Neuron (in vitro differentiated cells): Measurements from ENCODE around the gene PRKD2.
A peak's percentile ranks its signal among the peaks of the same experiment; 100 is the strongest.

Experiments
- H2AFZ ChIP-seq: one replicate; pipeline ENCODE4 v1.6.1; 2013; ENCODE audit warnings: low read depth, mild to moderate bottlenecking, inconsistent platforms, low read length, moderate library complexity
- H3K27me3 ChIP-seq: one replicate; pipeline ENCODE4 v1.6.1; 2013; ENCODE audit warnings: low read length; ENCODE audit not compliant: insufficient read depth
- H3K36me3 ChIP-seq: one replicate; pipeline ENCODE4 v1.6.1; 2013; ENCODE audit warnings: low read length; ENCODE audit not compliant: insufficient read depth
- H3K4me1 ChIP-seq: one replicate; pipeline ENCODE4 v1.6.1; 2013; ENCODE audit warnings: low read length; ENCODE audit not compliant: insufficient read depth
- H3K4me3 ChIP-seq: 2 replicates; pipeline ENCODE4 v1.5.1; 2013; ENCODE audit warnings: mild to moderate bottlenecking, low read length, moderate library complexity
- H3K9me3 ChIP-seq: one replicate; pipeline ENCODE4 v1.6.1; 2013; ENCODE audit warnings: low read length

Gene PRKD2

DNA sequence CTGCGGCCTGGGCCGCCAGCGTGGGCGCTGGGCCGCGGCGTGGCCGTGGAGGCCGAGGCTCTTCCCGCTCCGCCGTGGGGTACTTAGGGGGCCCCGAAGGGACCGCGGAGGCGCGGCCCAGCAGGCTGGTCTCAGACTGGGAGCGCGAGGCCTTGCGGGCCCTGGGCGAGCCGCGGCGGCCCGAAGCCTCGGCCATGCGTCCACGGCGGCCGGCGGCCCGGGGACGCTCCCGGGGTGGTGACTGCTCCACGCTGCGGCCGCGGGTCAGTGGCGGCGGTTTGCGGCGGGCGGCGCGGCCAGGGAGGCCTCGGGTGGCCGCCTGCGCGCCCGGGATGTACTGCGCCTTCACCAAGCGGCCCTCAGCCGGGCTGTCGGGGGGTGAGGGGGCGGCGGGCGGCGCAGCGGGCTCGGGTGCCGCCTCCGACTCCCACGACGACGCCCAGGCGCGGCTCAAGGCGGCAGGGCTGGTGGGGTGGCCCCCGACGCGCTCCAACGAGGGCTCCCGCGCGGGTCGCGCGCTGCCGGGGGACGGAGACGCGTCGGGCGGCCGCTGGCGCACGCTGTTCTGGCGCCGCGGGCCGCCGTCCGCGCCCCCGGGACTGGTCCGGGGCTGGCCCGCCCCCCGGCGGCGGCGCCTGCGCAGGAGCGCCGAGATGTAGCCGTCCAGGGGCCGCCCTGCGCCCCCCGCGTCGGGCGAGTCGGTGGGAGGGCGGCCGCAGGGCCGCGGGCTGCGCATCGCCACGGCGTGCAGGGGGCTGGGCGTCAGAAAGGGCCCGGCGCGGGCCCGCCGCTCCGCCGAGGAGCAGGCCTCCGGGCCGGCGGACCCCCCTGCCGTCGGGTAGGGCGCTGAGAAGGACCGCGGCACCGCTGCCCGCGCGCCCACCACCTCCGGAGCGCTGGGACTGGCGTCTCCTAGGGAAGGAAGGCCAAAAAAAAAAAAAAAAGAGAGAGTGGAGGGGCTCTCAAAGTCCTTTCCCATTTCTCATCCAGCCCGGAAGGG, 67.7 kb downstream of the PRKD2 start:
- H3K27me3 ChIP-seq: no peaks in the 10 kb centered on the region
- H3K36me3 ChIP-seq: no peaks in the 10 kb centered on the region
- peaks cover 11% of the 10 kb centered on the region for H3K9me3 ChIP-seq
- no peak overlapping the region for H2AFZ ChIP-seq
- H3K4me3 ChIP-seq: no peak overlapping the region
- H3K4me1 ChIP-seq: peaks cover 6% of the 10 kb centered on the region

DNA sequence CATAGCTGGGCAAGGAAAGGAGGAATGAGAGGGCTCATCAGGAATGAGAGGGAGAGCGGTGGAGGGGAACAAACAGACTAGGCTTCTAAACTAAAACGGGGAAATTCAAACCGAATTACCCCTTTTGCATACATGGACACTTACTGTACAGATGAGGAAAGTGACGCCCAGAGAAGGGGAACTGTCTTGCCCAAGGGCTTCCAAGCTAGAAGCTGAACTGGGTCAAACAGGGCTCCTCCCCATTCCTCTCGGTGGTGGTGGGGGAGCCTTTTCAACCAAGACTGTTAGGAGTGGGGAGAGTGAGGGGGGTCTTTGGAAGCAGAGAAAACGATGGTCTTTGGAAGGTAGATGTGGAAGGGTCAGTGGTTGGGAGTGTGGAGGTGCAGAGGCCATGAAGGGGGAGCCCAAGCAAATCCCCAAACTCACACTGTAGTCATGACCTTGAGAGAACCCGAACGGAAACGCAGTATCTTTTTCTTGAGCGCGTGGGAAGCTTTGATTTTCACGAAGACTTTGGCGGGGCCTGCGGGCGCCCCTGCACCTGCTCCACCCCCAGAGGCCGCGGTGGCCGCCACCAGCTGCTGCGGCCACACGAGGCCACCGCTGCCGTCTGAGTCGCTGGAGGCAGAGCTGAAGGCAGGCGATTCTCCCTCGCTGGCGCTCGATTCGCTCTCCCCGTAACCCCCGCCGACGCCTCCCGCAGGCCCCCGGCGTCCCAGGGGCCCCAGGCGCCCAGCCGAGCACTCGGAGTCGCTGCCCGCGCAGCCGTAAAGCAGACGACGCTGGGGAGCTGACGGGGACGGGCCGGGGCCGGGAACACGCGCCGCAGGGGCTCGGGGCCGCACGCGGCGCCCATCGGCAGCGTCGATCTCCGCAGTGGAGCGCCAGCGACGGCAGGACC, 68.6 kb downstream of the PRKD2 start:
- no peaks in the 10 kb centered on the region for H3K27me3 ChIP-seq
- H2AFZ ChIP-seq: no peak overlapping the region
- no peaks in the 10 kb centered on the region for H3K4me1 ChIP-seq
- H3K9me3 ChIP-seq: peaks cover 11% of the 10 kb centered on the region
- no peak overlapping the region for H3K4me3 ChIP-seq
- no peaks in the 10 kb centered on the region for H3K36me3 ChIP-seq

DNA sequence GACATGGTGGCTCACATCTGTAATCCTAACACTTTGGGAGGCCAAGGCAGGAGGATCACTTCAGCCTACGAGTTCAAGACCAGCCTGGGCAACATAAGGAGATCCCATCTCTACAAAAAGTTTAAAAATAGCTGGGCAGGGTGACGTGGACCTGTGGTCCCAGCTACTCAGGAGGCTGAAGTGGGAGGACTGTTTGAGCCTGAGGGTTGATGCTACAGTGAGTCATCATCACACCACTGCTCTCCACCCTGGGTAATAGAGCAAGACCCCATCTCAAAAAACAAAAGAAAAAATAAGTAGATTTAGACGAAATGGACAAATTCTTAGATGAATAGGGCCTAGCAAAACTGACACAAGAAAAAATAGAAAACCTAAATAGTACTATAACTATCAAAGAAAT, 70.5 kb downstream of the PRKD2 start:
- H2AFZ ChIP-seq: no peak overlapping the region
- H3K9me3 ChIP-seq: peaks cover 11% of the 10 kb centered on the region
- H3K36me3 ChIP-seq: no peaks in the 10 kb centered on the region
- no peaks in the 10 kb centered on the region for H3K4me1 ChIP-seq
- no peak overlapping the region for H3K4me3 ChIP-seq
- H3K27me3 ChIP-seq: no peaks in the 10 kb centered on the region

GRCh38 chr19:46644720-46645119, 72.2 kb downstream of the PRKD2 start:
- H3K27me3 ChIP-seq: peaks cover 9% of the 10 kb centered on the region
- no peak overlapping the region for H2AFZ ChIP-seq
- no peak overlapping the region for H3K4me3 ChIP-seq
- H3K4me1 ChIP-seq: peaks cover 3% of the 10 kb centered on the region
- peaks cover 11% of the 10 kb centered on the region for H3K9me3 ChIP-seq
- no peaks in the 10 kb centered on the region for H3K36me3 ChIP-seq

DNA sequence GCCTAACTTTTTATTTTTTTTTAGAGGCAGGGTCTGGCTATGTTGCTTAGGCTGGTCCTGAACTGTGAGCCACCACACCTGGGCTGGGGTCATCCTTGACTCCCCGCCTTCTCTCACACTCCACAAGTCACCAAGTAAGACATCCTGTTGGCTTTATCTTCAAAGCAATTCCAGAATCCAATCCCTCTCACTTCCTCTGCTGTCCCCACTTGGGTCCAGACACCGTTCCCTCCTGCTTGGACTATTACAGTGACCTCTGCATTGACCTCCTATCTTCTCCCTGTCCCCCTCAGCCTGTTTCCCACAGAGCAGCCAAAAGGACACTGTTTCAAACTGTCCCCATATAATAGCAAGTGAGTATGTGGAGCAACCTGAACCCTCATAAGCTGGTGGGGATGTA, 76.3 kb downstream of the PRKD2 start:
- Histone ChIP-seq H3K4me1 (peaks cover 25% of the 10 kb centered on the region), H3K4me3 (no peak overlapping the region), H3K27me3 (peaks cover 17% of the 10 kb centered on the region), H3K9me3 (no peaks in the 10 kb centered on the region), H2AFZ (no peak overlapping the region), H3K36me3 (no peaks in the 10 kb centered on the region)

DNA sequence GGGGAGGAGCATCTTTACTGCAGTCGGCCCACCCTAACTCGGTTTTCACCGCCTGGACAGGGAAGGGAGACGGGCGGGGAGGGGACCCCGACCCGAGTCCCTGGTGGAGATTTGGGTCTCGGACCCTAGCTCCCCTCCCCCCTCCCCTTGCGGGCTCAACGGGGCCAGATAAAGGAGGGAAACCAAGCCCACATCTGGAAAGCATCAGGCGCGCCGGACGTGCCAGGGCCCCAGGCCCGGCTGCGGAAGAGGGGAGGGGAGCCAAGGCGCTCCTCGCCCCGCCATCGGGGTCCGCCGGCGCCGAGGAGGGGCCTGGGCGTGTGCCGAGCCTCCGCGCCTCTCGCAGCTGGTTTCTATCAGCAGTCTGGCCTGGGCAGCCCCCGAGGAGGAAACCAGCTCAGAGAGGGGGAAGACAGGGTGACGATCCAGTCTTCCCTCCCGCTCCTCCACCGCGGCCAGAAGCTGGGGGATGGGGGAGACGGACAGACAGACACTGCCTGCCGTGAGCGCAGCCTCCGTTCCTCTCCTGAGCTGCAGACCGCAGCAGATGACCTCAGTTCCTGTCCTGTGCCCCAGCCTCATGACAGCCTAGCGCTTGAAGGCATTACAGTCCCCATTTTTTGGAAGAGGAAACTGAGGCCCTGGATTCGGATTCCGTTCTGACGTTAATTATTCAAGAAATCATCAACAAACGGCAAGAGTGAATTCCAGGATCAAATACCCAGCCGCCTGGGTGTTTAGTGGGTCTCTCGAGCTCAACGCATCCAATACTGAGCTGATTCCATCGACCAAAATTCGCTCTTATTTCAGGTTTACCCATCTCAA, 77.3 kb downstream of the PRKD2 start:
- H2AFZ ChIP-seq: peak overlapping the region; percentile 31
- no peaks in the 10 kb centered on the region for H3K36me3 ChIP-seq
- peaks cover 30% of the 10 kb centered on the region for H3K4me1 ChIP-seq
- no peaks in the 10 kb centered on the region for H3K9me3 ChIP-seq
- peaks cover 24% of the 10 kb centered on the region for H3K27me3 ChIP-seq
- H3K4me3 ChIP-seq: peak overlapping the region; percentile 47

DNA sequence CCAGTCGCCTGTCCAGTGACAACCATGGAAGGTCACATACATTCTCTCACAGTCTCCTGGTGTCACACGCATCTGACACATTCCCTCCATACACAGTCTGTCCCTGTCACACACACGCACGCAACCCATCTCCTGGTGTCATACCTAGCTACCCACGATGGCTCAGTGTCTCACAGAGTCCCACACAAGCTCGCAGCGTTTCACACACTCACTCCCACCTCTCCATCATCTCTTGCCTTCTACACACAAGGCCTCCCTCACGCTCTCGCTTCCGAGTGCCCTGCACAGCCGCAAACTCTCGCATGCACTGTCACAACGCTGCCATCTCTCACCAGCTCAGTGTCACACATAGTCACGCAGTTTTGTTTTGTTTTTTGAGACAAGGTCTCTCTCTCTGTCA, 79.7 kb downstream of the PRKD2 start:
- H3K4me3 ChIP-seq: no peak overlapping the region
- peaks cover 37% of the 10 kb centered on the region for H3K4me1 ChIP-seq
- peaks cover 36% of the 10 kb centered on the region for H3K27me3 ChIP-seq
- H2AFZ ChIP-seq: no peak overlapping the region
- no peaks in the 10 kb centered on the region for H3K9me3 ChIP-seq
- H3K36me3 ChIP-seq: no peaks in the 10 kb centered on the region

GRCh38 chr19:46635920-46636761, 80.8 kb downstream of the PRKD2 start, which contains the start of gene GNG8:
Gene GNG8, minus strand, starts transcription at chr19:46636202. Its CDS starts 1,520 bp downstream, at chr19:46634682.
- peaks cover 43% of the 10 kb centered on the region for H3K4me1 ChIP-seq
- H3K36me3 ChIP-seq: no peaks in the 10 kb centered on the region
- H3K27me3 ChIP-seq: peaks cover 36% of the 10 kb centered on the region
- no peak within 1 kb of the TSS for H3K4me3 ChIP-seq
- H2AFZ ChIP-seq: no peak within 1 kb of the TSS
- no peaks in the 10 kb centered on the region for H3K9me3 ChIP-seq

DNA sequence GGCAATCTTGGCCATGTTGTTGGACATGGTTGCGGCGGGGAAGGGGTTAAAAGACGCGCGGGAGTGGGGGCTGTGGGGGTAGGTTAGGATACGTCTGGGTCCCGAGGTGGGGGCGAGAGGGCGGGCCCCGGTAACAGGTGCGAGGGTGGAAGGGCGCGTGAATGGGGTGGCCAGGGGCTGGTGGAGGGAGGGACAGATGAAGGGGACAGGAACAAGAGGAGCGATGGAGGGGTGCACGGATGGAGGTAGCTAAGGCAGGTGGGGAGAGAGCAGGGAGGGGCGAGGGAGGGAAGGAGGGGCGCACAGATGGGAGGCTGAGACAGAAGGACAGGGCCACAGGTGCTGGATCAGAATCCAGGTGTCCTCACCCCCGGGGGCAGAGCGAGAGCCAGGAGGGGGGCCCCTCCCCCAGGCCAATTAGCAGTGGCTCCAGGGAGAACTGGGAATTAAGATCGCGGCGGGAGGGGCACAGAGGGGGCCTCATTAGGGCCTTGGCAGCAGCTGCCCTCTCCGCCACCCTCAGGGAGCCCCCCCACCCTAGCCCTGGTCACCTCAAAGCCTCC, 82.2 kb downstream of the PRKD2 start:
- Histone ChIP-seq H3K27me3 (peaks cover 27% of the 10 kb centered on the region), H3K4me1 (peaks cover 47% of the 10 kb centered on the region), H3K9me3 (no peaks in the 10 kb centered on the region), H2AFZ (no peak overlapping the region), H3K36me3 (no peaks in the 10 kb centered on the region), H3K4me3 (no peak overlapping the region)

DNA sequence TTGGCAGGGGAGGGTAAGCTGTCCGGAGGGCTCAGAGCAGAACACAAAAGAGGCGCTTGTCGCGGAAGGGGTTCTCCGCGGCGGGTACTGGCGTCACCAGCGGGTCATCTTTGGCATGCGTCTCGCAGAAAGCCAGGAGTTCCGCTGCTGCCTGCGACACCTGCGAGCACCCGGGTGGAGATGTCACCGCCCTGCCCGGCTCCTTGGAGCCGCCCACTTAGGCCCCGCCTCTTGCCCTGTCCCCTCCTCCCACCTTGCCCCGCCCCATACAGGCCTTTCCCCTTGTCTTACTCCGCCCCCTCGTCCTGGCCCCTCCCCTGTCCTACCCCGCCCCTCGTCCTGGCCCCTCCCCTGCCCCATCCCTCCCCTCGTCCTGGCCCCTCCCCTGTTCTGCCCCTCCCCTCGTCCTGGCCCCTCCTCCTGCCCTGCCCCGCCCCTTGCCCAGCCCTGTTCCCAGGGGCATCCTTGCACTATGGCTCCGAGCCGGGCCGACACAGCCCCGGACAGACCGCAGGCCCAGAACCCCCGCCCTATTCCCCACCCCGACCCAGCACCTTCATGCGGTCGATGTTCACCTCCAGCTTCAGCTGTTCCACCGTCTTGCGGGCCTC, 82.8 kb downstream of the PRKD2 start:
- peaks cover 42% of the 10 kb centered on the region for H3K4me1 ChIP-seq
- no peak overlapping the region for H2AFZ ChIP-seq
- peaks cover 26% of the 10 kb centered on the region for H3K27me3 ChIP-seq
- no peaks in the 10 kb centered on the region for H3K36me3 ChIP-seq
- no peak overlapping the region for H3K4me3 ChIP-seq
- no peaks in the 10 kb centered on the region for H3K9me3 ChIP-seq

DNA sequence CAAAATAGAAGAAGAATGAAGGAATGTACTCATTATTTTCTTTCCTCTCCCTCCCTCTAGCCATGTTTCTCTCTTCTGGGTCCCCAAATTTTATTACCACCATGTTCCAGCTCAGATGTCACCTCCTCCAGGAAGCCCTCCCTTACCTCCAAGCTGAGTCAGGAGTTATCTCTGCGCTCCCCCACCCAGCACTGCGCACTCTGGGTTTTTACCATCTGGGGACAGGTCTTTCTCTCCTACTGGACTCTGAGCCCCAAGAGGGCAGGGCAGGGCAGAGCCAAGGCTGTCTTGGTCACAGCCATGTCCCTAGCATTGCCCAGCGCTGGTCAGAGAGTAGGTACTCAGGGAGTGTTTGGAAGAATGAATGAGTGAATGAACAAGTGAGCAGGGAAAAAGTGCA, 83.8 kb downstream of the PRKD2 start:
- Histone ChIP-seq H3K4me3 (no peak overlapping the region), H3K36me3 (no peaks in the 10 kb centered on the region), H2AFZ (no peak overlapping the region), H3K27me3 (peaks cover 26% of the 10 kb centered on the region), H3K9me3 (no peaks in the 10 kb centered on the region), H3K4me1 (peaks cover 35% of the 10 kb centered on the region)
